ENCODE measurements around the gene CEP68.

Gene CEP68

DNA sequence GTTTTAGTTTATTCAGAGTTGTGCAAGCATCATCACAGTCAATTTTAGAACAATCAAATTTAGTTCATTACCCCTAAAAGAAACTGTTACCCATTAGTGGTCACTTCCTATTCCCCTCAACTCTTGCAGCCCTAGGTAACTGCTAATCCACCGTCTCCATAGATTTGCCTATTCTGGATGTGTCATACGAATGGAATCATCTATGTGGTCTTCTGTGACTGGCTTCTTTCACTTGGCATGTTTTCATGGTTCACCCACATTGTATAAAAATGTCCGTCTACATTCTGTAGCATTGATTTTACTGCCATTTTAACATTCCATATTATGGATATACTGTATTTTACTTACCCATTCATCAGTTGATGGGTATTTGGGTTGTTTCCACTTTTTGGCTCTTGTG, 5.3 kb upstream of the CEP68 start:
- DNase-seq (ENCODE audit: low read depth), result no peak
- TF ChIP-seq, protein P1, sequence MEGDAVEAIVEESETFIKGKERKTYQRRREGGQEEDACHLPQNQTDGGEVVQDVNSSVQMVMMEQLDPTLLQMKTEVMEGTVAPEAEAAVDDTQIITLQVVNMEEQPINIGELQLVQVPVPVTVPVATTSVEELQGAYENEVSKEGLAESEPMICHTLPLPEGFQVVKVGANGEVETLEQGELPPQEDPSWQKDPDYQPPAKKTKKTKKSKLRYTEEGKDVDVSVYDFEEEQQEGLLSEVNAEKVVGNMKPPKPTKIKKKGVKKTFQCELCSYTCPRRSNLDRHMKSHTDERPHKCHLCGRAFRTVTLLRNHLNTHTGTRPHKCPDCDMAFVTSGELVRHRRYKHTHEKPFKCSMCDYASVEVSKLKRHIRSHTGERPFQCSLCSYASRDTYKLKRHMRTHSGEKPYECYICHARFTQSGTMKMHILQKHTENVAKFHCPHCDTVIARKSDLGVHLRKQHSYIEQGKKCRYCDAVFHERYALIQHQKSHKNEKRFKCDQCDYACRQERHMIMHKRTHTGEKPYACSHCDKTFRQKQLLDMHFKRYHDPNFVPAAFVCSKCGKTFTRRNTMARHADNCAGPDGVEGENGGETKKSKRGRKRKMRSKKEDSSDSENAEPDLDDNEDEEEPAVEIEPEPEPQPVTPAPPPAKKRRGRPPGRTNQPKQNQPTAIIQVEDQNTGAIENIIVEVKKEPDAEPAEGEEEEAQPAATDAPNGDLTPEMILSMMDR (IDR thresholded peaks at IDR 0.05; ENCODE audit: insufficient read depth, low read depth, low read length, missing control alignments), result no peak
- H3K4me3 ChIP-seq (ENCODE audit: low read length), result no peak overlapping the region

DNA sequence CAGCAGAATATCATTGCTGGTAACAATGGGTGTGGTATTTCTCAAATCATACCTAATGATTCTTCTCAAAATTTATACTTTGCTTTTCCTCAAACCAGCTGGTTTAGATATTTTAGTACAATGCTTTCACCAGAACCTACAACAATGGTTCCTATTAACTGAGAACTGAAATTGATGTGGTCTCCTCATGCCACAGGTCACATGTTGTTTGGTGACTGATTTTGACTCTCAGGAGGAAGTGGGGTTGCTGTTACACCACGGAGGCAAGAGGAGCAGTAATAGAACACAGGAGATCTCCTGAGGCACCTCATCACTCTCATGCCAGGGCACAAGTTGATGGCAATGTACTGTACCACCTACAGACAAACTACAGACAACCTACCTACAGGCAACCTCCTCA, 3.0 kb upstream of the CEP68 start:
- no peak overlapping the region for H3K4me3 ChIP-seq (ENCODE audit: low read length)
- TF ChIP-seq, protein P1 (IDR thresholded peaks at IDR 0.05; ENCODE audit: insufficient read depth, low read depth, low read length, missing control alignments), result no peak
- DNase-seq (ENCODE audit: low read depth), result no peak

DNA sequence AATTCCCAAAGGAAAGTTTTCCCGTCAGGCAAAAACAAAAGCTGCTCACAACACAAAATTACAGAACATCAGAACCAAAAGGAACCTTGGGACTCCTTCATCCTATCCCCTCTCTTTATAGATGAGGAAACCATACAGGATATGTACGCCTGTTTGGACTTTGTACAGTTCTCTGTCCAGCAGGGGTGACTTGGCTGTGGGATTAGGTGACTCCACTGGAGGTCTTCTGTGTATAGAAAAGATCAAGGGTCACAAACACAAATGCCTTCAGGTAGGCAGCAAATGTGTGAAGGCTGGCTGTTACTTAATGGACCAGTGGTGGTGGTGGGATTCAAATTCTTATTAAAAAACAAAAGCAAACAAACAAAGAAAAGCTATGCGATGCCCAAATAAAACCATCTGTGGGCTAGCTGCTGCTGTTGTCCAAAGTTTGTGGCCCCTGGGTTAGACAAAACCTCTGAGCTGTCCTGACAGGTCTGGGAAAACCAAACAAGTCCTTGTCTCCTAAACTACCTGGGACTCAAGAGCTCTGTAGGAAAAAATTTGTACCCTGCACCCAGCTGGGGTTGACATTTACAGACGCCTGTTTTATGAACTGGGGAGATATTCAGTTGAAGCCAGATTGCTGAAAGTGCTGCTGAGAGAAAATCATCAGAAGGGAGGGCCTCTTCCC, 1.3 kb upstream of the CEP68 start:
- no peak for DNase-seq (ENCODE audit: low read depth)
- no peak overlapping the region for H3K4me3 ChIP-seq (ENCODE audit: low read length)
- TF ChIP-seq, protein P1 (IDR thresholded peaks at IDR 0.05; ENCODE audit: insufficient read depth, low read depth, low read length, missing control alignments), result no peak

DNA sequence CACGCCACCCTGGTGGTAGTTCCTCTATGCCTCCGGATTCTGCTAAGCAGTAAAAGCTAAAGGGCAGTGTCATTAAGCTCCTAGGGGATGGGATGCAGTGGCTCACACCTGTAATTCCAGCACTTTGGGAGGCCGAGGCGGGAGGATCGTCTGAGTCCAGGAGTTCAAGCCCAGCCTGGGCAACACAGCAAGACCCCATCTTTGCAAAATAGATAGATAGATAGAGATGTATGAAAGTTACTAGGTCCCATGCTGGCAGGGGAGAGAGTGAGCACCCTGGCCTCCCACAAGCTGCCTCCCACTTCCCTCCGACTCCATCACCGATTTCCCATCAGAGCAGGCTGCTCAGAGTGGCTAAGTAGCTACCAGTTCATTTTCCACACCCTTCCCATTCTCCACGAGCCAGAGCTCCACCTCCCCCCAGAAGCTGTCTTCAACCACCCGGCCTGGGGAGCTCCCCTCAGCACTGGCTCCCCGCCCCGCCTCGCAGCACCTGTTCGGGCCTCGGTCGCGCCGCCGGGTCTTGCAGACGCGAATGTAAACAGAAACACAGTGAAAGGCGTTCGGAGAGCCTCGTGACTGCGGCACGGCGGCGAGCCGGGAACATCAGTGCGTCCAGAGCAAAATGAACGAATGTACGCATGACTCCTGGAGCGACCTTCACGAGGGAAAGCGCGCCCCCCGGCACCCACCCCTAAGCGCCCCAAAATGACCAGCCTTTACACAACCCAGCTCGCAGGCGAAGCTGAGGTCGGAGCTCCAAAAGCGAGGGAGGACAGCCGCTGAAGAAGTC, 598 bp upstream of the CEP68 start:
- TF ChIP-seq, protein P1 (IDR thresholded peaks at IDR 0.05; ENCODE audit: insufficient read depth, low read depth, low read length, missing control alignments), result no peak
- H3K4me3 ChIP-seq (ENCODE audit: low read length), result peak overlapping the region; percentile 75
- no peak for DNase-seq (ENCODE audit: low read depth)

DNA sequence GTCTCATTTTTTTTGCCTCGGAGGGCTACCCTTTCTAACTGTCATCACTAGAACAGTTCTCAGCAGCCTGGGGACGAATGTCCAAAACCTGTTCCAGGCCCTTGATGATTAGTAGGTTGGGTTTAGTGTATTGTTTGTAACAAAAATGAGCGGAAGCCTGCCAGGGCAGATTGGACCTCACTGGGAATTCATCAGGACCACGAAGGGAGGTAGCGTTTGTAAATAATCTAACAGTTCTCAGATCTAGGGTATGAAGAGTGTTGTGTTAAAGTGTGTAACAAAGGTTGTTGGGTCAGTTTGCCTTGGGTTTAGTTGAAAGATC, 799 bp downstream of the CEP68 start:
- DNase-seq (ENCODE audit: low read depth), result no peak
- peak overlapping the region; percentile 75 for H3K4me3 ChIP-seq (ENCODE audit: low read length)
- TF ChIP-seq, protein P1 (IDR thresholded peaks at IDR 0.05; ENCODE audit: insufficient read depth, low read depth, low read length, missing control alignments), result no peak

DNA sequence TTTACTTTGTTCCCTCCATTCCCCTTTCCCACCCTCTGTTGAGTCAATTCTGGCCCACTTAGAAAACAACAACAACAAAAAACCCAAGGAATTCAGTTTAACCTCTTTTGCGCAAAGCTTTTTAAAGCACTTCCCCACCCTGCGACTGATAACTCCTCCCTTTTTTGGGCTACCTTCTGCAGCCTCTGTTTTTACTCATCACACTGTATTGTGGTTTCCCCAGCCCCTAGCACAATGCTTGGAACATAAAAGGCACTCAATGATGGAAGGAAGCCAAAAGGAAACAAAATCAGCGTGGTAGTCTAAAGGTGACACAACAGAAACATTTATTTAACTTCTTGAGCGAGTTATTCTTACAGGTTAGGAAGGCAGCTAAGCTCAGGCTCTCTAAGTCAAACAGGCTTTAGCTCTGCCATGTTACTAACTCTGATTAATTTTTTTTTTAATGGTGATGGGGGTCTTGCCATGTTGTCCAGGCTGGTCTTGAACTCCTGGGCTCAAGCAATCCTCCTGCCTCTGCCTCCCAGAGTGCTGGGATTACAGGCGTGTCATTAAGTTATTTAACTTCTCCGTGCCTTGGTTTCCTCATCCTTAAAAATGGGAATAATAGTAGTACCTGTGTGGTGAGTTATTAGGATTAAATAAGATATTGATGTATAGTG, 1.3 kb downstream of the CEP68 start:
- TF ChIP-seq, protein P1 (IDR thresholded peaks at IDR 0.05; ENCODE audit: insufficient read depth, low read depth, low read length, missing control alignments), result no peak
- peak; percentile 80 for DNase-seq (ENCODE audit: low read depth)
- peak overlapping the region; percentile 75 for H3K4me3 ChIP-seq (ENCODE audit: low read length)

All from epithelial cell of esophagus (primary cell).